Fibroblast of lung (primary cell): Measurements from ENCODE around the gene SDR42E1.

ENCODE experiments used
- CTCF ChIP-seq, 2 donors: IDR thresholded peaks in 1 of 2; conservative IDR thresholded peaks in 1 of 2; 1 replicate in 1 of 2; 2 replicates in 1 of 2; pipeline ENCODE4 v1.5.1; 2011 to 2012; ENCODE audit warnings: low read length in 2 of 2, control low read depth in 1 of 2, inconsistent platforms in 1 of 2, low read depth in 1 of 2, mild to moderate bottlenecking in 1 of 2
- EZH2 ChIP-seq: IDR thresholded peaks from 2 replicates; pipeline ENCODE4 v1.5.1; 2012; ENCODE audit warnings: low read length, control low read depth, mild to moderate bottlenecking; ENCODE audit errors: missing control alignments

GRCh38 chr16:82006036-82006435 is 5.2 kb downstream of the SDR42E1 start:
- no peak for TF ChIP-seq CTCF (conservative IDR thresholded peaks at IDR 0.05 in 1 of 2, IDR thresholded peaks at IDR 0.05 in 1 of 2; ENCODE audit: low read depth in 1 of 2, low read length in 2 of 2)
- TF ChIP-seq EZH2 = no peak
